HCT116 (cell line): ENCODE measurements around the gene SRSF11. TPM values are rescaled to one million over a fixed set of nuclear protein-coding genes. Genes with fewer than 3 reads are reported as not detected.

ENCODE experiments used
- ATAC-seq: fragments of 200-7000 bp; cut with Tn5 transposase; 2 replicates; pipeline ENCODE4 v1.9.1; 2020; ENCODE audit warnings: mild to moderate bottlenecking, moderate library complexity
- BruUV-seq: library from RNA; stranded (reverse); fragments of 400-500 nt; replicated peaks from 2 replicates; lab custom pipeline; 2021; lab: Mats Ljungman, UMichigan
- CTCF ChIA-PET: fragments of 300-600 bp; sonication (Branson Sonifier 250); formaldehyde crosslinking; loops from one replicate; lab custom pipeline; 2021; ENCODE audit warnings: antibody characterized with exemption; lab: Charles Lee
- POLR2A ChIA-PET: fragments of 300-600, 350-600 bp; sonication (Branson Sonifier 250); formaldehyde crosslinking; loops from one replicate; lab custom pipeline; 2021; ENCODE audit warnings: antibody characterized with exemption; lab: Charles Lee
- RAD21 ChIA-PET, 2 experiments: fragments of 300-600 bp; sonication (Branson Sonifier 250); formaldehyde crosslinking; loops; one replicate each; lab custom pipeline; 2023; ENCODE audit warnings: low total read pairs in 2 of 2; ENCODE audit not compliant: uncharacterized antibody in 2 of 2, unreplicated experiment in 2 of 2, low non-redundant PET in 1 of 2; lab: Charles Lee
- DNase-seq: peaks from one replicate; pipeline ENCODE4 v3.0.0-alpha.2; 2010; ENCODE audit warnings: low read depth, low spot score
- H2AFZ ChIP-seq: fragments of 200-600 bp; shearing (Covaris generic), sonication (generic); 2 replicates; pipeline ENCODE4 v1.6.1; 2017; ENCODE audit warnings: low read depth, mixed run types, mixed read lengths, antibody characterized with exemption, low read length; ENCODE audit not compliant: poor library complexity, severe bottlenecking
- H3K27ac ChIP-seq: 2 replicates; pipeline ENCODE4 v1.5.1; 2012; ENCODE audit warnings: low read depth, low read length
- H3K27me3 ChIP-seq: fragments of 200-600 bp; sonication (generic); 2 replicates; pipeline ENCODE4 v1.6.1; 2016; ENCODE audit warnings: mixed run types, low read length, mixed read lengths; ENCODE audit not compliant: insufficient read depth
- H3K36me3 ChIP-seq, 2 experiments: fragments of 200-500 bp in 1 of 2; fragments of 200-600 bp in 1 of 2; sonication (Bioruptor generic) in 1 of 2; sonication (generic) in 1 of 2; 2 replicates each; pipeline versions ENCODE4 v1.5.1 to v1.6.1; 2014 to 2016; ENCODE audit warnings: low read length in 2 of 2, inconsistent platforms in 1 of 2, mixed read lengths in 1 of 2, mixed run types in 1 of 2; ENCODE audit not compliant: insufficient read depth in 2 of 2, control insufficient read depth in 1 of 2
- H3K4me1 ChIP-seq, 2 experiments: fragments of 200-600 bp in 1 of 2; sonication (generic) in 1 of 2; 2 replicates each; pipeline versions ENCODE4 v1.5.1 to v1.6.1; 2012 to 2017; ENCODE audit warnings: low read length in 2 of 2, inconsistent platforms in 1 of 2, mild to moderate bottlenecking in 1 of 2, mixed read lengths in 1 of 2, mixed run types in 1 of 2, moderate library complexity in 1 of 2; ENCODE audit not compliant: insufficient read depth in 2 of 2, control insufficient read depth in 1 of 2
- H3K4me2 ChIP-seq: fragments of 200-600 bp; sonication (generic); 2 replicates; pipeline ENCODE4 v1.6.1; 2017; ENCODE audit warnings: mixed run types, low read length, mixed read lengths
- H3K4me3 ChIP-seq, 2 experiments: fragments of 200-600 bp in 1 of 2; sonication (generic) in 1 of 2; replicated peaks in 1 of 2; 2 replicates each; pipeline ENCODE4 v1.5.1; 2011 to 2016; ENCODE audit warnings: low read length in 2 of 2, control low read depth in 1 of 2, low read depth in 1 of 2, mild to moderate bottlenecking in 1 of 2, mixed read lengths in 1 of 2, mixed run types in 1 of 2
- H3K79me2 ChIP-seq: fragments of 200-600 bp; sonication (generic); 2 replicates; pipeline ENCODE4 v1.6.1; 2017; ENCODE audit warnings: mild to moderate bottlenecking, mixed run types, low read length, moderate library complexity, mixed read lengths; ENCODE audit not compliant: insufficient read depth
- H3K9ac ChIP-seq: fragments of 200-600 bp; sonication (generic); 2 replicates; pipeline ENCODE4 v1.6.1; 2016; ENCODE audit warnings: low read length, mixed read lengths
- H3K9me2 ChIP-seq: fragments of 200-600 bp; sonication (generic), shearing (Covaris generic); 2 replicates; pipeline ENCODE4 v1.6.1; 2017; ENCODE audit warnings: mixed run types, mild to moderate bottlenecking, moderate library complexity; ENCODE audit not compliant: insufficient read depth
- H3K9me3 ChIP-seq, 2 experiments: fragments of 200-500 bp in 1 of 2; fragments of 200-600 bp in 1 of 2; sonication (Bioruptor generic) in 1 of 2; sonication (generic) in 1 of 2; 2 replicates each; pipeline ENCODE4 v1.6.1; 2014 to 2017; ENCODE audit warnings: low read length in 2 of 2, mixed read lengths in 2 of 2, inconsistent platforms in 1 of 2, low read depth in 1 of 2, mild to moderate bottlenecking in 1 of 2, mixed run types in 1 of 2, moderate library complexity in 1 of 2; ENCODE audit not compliant: control insufficient read depth in 1 of 2, insufficient read depth in 1 of 2
- H4K20me1 ChIP-seq: fragments of 200-600 bp; sonication (generic), shearing (Covaris generic); 2 replicates; pipeline ENCODE4 v1.6.1; 2017; ENCODE audit warnings: mixed run types, mild to moderate bottlenecking, moderate library complexity; ENCODE audit not compliant: insufficient read depth
- CEBPB ChIP-seq: IDR thresholded peaks from 2 replicates; pipeline ENCODE4 v1.6.1; 2012; ENCODE audit warnings: low read depth
- ELF1 ChIP-seq: IDR thresholded peaks from 2 replicates; pipeline ENCODE4 v1.6.1; 2012; ENCODE audit warnings: low read depth, borderline replicate concordance
- EZH2phosphoT487 ChIP-seq: fragments of 200-600 bp; IDR thresholded peaks from 2 replicates; pipeline ENCODE4 v1.6.1; 2018; ENCODE audit warnings: antibody characterized with exemption, borderline replicate concordance
- FOSL1 ChIP-seq: IDR thresholded peaks from 2 replicates; pipeline ENCODE4 v1.6.1; 2012; ENCODE audit warnings: low read depth
- SIN3A ChIP-seq: IDR thresholded peaks from 2 replicates; pipeline ENCODE4 v1.6.1; 2012; ENCODE audit warnings: low read depth
- TCF7L2 ChIP-seq: IDR thresholded peaks from 2 replicates; pipeline ENCODE4 v1.7.0; 2011; ENCODE audit warnings: borderline replicate concordance, inconsistent platforms; ENCODE audit not compliant: insufficient read depth, insufficient read length; ENCODE audit errors: extremely low read depth
- ZNF274 ChIP-seq: fragments of 200-500 bp; sonication (Bioruptor generic); IDR thresholded peaks from 2 replicates; pipeline ENCODE4 v1.6.1; 2014; ENCODE audit warnings: mild to moderate bottlenecking, low read depth, low read length, inconsistent platforms
- intact Hi-C: fragments of 100-400 bp; cut with micrococcal nuclease; formaldehyde crosslinking; loops from 2 replicates; pipeline ENCODE4 v1.10.0; 2022
- total RNA-seq: library from RNA; stranded (reverse); gene quantifications from one replicate; pipeline ENCODE4 v1.2.1, GENCODE V29; 2021; ENCODE audit not compliant: unreplicated experiment
- TF ChIP-seq, protein P1 (sequence below): IDR thresholded peaks from 2 replicates; pipeline ENCODE4 v1.6.1; 2012

The SRSF11 gene
- total RNA-seq, 1 experiment from 2014 or later, result 166 TPM

DNA sequence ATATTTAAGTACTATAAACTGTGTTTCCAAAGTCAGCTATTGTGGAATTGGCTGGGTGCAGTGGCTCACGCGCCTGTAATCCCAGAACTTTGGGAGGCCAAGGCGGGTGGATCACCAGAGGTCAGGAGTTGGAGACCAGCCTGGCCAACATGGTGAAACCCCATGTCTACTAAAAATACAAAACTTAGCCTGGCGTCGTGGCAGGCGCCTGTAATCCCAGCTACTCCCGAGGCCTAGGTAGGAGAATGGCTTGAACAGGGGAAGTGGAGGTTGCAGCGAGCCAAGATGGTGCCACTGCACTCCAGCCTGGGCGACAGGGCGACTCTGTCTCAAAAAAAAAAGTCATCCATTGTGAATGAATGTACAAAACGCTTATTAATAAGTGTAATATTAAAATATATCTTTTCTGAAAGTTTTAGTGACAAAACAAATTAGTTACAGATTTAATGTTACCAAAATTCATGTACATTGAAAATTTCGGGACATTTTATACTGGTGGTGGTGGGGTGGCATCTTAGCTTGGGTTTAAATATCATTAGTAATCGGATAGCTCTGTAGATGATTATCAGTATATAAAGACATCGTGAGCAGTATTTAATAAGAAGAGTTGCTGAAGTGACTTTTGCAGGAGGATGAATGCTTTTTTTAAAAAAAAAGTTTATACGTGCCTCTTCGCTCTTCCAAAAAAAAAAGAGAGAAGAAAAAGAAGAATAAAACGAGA, 503 bp upstream of the SRSF11 start:
- ChIA-PET POLR2A (interaction anchor here (0.8 to 1.3 kb wide), 5 partner anchors 11 to 223 kb away, joined by 3 to 8 read pairs (median 3); partner anchors contain the start of gene LRRC40), CTCF (interaction anchor here (0.6 to 0.9 kb wide), 2 partner anchors 29 to 87 kb away, joined by 3 read pairs; no protein-coding TSS in a partner anchor), RAD21 (no interaction called here)
- Histone ChIP-seq H3K36me3 (peaks cover 16 to 24% of the 10 kb centered on the region in 2 experiments; a peak in 3 of 4 replicates), H3K4me2 (peak overlapping the region; percentile 75), H3K27me3 (no peaks in the 10 kb centered on the region), H3K9me3 (no peaks in the 10 kb centered on the region), H3K9ac (peak overlapping the region; percentile 89), H3K9me2 (no peaks in the 10 kb centered on the region), H3K4me3 (peak overlapping the region; percentile 74 to 78), H4K20me1 (peaks cover 20% of the 10 kb centered on the region; the same call in 1 of the 2 replicates), H3K27ac (peak overlapping the region; percentile 96), H3K79me2 (peaks cover 97% of the 10 kb centered on the region), H3K4me1 (peaks cover 4 to 16% of the 10 kb centered on the region in 2 experiments; a peak in 3 of 4 replicates), H2AFZ (peak overlapping the region; percentile 37)
- ATAC-seq (peak; percentile 8; the same call in 1 of the 2 replicates), DNase-seq (no peak)
- BruUV-seq, result TSS peak; percentile 99
- TF ChIP-seq ZNF274, result no peak
- no peak for TF ChIP-seq EZH2phosphoT487
- TF ChIP-seq TCF7L2, result no peak
- TF ChIP-seq ELF1, result no peak
- TF ChIP-seq, protein P1, sequence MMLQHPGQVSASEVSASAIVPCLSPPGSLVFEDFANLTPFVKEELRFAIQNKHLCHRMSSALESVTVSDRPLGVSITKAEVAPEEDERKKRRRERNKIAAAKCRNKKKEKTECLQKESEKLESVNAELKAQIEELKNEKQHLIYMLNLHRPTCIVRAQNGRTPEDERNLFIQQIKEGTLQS, result no peak
- no peak for TF ChIP-seq CEBPB
- no peak for TF ChIP-seq SIN3A
- TF ChIP-seq FOSL1, result no peak
- intact Hi-C loops, result loop anchor here (1.0 to 10.0 kb wide), 2 partner anchors 14 to 194 kb away; partner anchors contain the start of gene CTH
